Islet of Langerhans (tissue), 1 donor: ENCODE data around the gene SCYGR8.
"Not testable (repeated sequence)": the region's sequence is repeated elsewhere in the genome, so short reads cannot be mapped to it uniquely, and the experiment has no call there.

Experiments
- FAIRE-seq: peaks from one replicate; lab custom pipeline; 2011; peaks lifted over from hg19 to GRCh38; lab: Jason Lieb, UNC

Gene SCYGR8, protein sequence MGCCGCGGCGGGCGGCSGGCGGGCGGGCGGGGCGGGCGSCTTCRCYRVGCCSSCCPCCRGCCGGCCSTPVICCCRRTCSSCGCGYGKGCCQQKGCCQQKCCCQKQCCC

GRCh38 chr2:227745594-227745993 is at the start of gene SCYGR8:
Gene SCYGR8, plus strand, starts transcription at chr2:227745894. Its CDS starts 0 bp downstream, at chr2:227745894.
- no peak for FAIRE-seq

- FAIRE-seq = no peak
These were observed 48.6 kb upstream of the SCYGR8 start for GRCh38 chr2:227696990-227697679.

DNA sequence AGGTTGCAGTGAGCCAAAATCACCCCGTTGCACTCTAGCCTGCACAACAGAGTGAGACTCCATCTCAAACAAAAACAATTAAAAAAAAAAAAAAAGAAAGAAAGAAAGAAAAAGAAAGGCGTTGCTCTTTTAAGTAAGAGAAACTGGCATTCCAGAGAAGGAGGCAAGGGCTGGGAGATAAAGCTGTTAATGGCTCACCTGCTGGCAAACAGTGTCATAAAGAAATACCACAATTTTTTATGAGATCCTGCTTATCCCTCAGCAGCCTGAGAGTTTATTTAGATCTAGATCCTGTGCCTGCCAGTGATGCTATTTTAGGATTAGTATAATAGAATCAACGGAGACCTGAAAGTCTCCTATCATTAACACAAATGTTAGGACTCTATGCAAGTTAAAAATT is 44.1 kb upstream of the SCYGR8 start:
- no peak for FAIRE-seq

GRCh38 chr2:227703280-227703732 is 42.4 kb upstream of the SCYGR8 start:
- no peak for FAIRE-seq

- no peak for FAIRE-seq
These were observed 41.7 kb upstream of the SCYGR8 start for GRCh38 chr2:227703961-227704360.

DNA sequence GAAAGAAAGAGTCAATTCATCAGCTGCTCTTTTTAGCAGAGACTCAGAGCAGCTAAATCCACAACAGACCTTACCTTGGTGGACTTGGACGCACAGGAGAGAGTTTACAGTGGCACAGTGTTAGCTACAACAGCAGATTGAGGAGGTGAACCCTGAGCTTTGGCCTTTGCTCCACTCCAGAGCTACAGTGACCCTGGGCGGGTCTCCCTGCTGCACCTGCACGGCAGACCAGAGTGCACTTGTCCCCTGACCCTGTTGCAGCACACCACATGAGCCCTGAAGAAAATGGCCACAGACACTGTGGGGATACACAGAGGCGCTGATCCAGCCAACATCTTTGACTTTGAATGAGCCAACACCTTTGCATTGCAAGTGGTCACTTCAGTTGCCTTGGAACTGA is 38.8 kb upstream of the SCYGR8 start:
- FAIRE-seq = no peak

DNA sequence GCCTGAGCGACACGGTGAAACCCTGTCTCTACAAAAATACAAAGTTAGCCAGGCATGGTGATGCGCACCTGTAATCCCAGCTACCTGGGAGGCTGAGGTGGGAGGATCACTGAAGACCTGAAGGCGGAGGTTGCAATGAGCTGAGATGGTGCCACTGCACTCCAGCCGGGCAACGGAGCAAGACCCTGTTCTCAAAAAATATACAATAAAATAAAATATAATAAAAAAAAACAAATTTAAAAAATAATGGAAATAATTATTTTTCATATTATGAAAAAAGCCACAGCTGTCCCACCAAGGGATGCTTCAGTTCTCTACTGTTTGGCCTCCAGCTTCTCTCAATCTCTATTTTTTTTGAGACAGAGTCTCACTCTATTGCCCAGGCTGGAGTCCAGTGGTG is 38.3 kb upstream of the SCYGR8 start:
- no peak for FAIRE-seq

DNA sequence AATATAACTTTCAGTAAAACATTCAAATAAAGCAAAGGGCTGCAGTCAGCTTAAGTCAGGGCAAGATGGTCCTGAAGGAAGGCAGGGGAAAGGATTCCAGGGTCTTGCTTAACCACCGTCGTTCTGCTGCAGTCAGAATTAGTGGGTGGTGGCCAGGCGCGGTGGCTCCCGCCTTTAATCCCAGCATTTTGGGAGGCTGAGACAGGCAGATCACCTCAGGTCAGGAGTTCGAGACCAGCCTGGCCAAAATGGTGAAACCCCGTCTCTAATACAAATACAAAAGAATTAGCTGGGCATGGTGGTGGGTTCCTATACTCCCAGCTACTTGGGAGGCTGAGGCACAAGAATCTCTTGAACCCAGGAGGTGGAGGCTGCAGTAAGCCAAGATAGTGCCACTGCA is 34.7 kb upstream of the SCYGR8 start:
- no peak for FAIRE-seq

- no peak for FAIRE-seq
These were observed 32.4 kb upstream of the SCYGR8 start for GRCh38 chr2:227713291-227713690.

DNA sequence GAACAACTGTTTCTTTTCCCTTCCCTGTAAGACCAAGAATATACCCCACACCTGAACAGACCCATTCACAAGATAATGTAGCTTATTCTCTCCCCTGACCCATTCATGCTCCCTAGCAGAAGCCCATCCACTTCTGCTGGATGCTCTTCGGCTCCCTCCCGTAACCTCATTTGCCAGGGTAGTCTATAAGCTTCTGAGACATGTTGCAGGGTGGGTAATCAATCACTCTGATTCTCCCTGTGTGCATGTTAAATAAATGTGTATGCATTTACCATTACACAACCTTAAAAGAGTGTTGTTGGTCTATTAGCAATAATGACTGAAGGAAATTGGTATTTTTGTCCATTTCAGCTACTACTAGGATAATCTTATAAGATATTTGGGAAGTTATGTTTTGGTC is 29.2 kb upstream of the SCYGR8 start:
- FAIRE-seq = no peak

GRCh38 chr2:227717687-227718567 is 27.8 kb upstream of the SCYGR8 start, which contains the start of gene SLC19A3:
Gene SLC19A3, minus strand, starts transcription at chr2:227718028. Its CDS starts 15,710 bp downstream, at chr2:227702318.
- no peak for FAIRE-seq

DNA sequence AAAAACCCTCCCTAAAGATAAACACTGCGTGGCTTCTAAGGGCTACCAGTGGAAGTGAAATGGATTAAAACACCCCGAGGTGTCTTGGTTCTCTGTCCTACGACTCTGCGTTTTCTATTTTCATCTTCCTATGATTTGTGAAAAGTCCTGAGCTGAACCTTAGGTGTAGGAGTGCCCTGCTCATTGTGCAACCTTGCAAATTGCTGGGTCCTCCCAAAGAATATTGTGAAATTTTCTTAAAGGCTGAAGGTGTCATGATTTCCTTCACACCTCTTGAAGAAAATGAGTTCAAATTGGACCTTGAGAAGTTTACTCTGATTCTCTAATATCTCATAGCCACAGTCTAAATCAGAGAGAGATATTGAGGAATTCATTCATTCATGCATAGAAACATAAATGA is 26.1 kb upstream of the SCYGR8 start:
- FAIRE-seq = no peak

- FAIRE-seq = no peak
These were observed 25.0 kb upstream of the SCYGR8 start for GRCh38 chr2:227720680-227721079.

DNA sequence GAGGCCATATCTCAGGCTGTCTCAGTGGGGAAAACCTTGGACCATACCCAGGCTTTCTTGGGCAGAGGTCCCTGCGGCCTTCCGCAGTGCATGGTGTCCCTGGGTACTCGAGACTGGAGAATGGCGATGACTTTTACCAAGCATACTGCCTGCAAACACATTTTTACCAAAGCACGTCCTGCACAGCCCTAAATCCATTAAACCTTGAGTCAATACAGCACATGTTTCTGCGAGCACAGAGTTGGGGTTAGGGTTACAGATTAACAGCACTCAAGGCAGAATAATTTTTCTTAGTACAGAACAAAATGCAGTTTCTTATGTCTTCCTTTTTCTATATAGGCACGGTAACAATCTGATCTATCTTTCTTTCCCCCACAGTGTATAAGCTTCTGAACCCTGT is 22.9 kb upstream of the SCYGR8 start:
- not testable (repeated sequence) for FAIRE-seq

DNA sequence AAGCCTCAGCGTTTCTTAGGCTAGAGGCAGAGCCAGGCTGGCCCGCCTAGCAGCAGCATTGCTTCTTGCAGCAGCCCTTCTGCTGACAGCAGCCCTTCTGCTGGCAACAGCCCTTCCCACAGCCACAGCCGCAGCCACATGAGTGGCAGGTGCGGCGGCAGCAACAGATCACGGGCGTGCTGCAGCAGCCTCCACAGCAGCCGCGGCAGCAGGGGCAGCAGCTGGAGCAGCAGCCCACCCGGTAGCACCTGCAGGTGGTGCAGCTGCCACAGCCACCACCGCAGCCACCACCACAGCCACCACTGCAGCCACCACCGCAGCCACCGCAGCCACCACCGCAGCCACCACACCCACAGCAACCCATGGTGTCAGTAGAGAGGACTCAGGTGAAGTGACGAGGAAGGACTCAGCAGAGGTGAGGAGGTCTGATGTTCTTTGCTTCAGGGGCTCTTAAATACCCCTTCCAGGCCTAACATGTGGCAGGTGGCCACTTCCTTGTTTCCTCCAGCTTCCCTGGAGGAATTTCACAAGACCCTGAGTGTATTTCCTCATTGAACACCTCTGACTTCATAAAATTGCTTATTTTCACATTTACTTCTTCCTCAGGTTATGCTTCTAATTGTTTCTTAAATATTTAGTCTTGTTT is 21.2 kb upstream of the SCYGR8 start, which contains the start of gene SCYGR6:
Gene SCYGR6 (minus strand): TSS at position 364 of the 646 bp plus-strand sequence. CDS start 0 bp downstream, at position 364.
- FAIRE-seq = no peak

DNA sequence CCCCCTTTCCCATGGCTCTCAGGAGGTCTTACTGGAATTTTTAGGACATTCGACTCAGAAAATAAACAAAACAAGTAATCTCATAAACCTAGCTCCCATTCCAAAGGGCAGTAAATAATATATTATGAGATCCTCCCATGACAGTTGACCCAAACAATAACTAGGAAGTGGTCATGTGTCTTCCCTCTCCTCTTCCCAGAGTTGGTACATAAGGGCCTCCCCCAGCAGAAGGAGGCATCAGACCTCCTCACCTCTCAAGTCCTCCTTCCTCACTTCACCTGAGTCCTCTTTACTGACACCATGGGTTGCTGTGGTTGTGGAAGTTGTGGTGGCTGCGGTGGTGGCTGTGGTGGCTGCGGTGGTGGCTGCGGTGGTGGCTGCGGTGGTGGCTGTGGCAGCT is 17.7 kb upstream of the SCYGR8 start, which contains the start of gene SCYGR7:
Gene SCYGR7 (plus strand): TSS at position 301 of the 400 bp plus-strand sequence. CDS start 0 bp downstream, at position 301.
- FAIRE-seq = no peak

- FAIRE-seq = no peak
These were observed 6.3 kb upstream of the SCYGR8 start for GRCh38 chr2:227739351-227739750.

GRCh38 chr2:227740705-227741104 is 5.0 kb upstream of the SCYGR8 start:
- not testable (repeated sequence) for FAIRE-seq

DNA sequence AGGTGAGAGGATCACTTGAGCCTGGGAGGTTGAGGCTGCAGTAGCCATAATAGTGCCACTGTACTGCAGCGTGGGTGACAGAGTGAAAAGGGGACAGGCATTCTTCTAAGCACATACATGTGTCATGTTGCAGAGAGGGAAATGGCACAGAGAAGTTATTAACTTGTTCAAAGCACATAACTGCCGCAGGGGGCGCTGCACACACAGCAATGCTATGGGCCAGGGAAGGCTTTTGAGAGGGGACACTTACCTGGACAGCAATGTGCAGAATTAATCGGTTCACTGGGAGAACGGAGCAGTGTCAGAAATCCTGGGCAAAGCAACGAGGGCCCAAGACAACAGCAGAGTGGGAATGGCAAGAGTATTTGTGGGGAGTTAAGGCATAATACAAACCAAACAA is 2.4 kb downstream of the SCYGR8 start:
- no peak for FAIRE-seq

- not testable (repeated sequence) for FAIRE-seq
These were observed 10.6 kb downstream of the SCYGR8 start for GRCh38 chr2:227756261-227756660.

DNA sequence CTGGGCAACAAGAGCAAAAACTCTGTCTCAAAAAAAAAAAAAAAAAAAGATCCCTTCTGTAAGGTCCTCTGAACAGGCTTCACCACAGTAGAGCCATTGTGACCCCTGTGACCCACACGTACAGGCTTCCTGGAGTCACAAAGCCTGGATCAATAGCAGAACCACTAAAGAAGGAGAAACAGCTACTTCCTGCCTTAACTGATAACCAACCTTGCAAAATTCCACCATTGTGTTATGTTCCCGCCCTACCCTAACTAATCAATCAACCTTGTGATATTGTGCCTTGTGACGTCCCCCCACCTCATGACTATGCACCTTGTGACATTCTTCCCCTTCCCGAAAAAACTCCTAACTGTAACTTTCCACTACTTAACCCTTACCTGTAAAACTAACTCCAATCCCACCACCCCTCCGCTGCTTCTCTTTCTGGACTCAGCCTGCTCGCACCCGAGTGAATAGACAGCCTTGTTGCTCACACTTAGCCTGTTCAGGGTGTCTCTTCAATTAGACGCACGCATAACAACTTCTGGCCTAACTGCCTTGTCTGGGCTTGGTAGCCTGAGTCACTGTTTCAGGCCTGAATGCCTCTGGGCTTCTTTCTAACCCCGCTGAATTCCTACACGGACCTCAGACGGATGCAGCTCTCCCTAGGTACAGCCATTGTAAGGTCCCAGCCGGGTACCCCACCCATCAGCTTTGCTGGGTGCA is 13.9 kb downstream of the SCYGR8 start:
- FAIRE-seq = no peak
